Measurements from ENCODE around the gene SSTR4. TPM values are rescaled to one million over a fixed set of nuclear protein-coding genes. Genes with fewer than 3 reads are reported as not detected.

SSTR4 gene
- total RNA-seq, 1 experiment from 2014 or later: not detected

- Mint-ChIP-seq H3K9me3 (no peaks in the 10 kb centered on the region), H3K4me3 (no peak overlapping the region), H3K36me3 (no peaks in the 10 kb centered on the region), H3K27ac (no peak overlapping the region), H3K27me3 (ENCODE audit: low read depth) (no peaks in the 10 kb centered on the region; the same call in 1 of the 2 replicates), H3K4me1 (peaks cover 33% of the 10 kb centered on the region)
- POLR2A ChIA-PET: no interaction called here
- ATAC-seq: no peak
- no peak for DNase-seq (ENCODE audit: low spot score)
- CTCF ChIA-PET: interaction anchor here (0.7 to 1.5 kb wide), 4 partner anchors 9 to 116 kb away, joined by 3 to 6 read pairs (median 3); no protein-coding TSS in a partner anchor
- TF ChIP-seq, protein P1, sequence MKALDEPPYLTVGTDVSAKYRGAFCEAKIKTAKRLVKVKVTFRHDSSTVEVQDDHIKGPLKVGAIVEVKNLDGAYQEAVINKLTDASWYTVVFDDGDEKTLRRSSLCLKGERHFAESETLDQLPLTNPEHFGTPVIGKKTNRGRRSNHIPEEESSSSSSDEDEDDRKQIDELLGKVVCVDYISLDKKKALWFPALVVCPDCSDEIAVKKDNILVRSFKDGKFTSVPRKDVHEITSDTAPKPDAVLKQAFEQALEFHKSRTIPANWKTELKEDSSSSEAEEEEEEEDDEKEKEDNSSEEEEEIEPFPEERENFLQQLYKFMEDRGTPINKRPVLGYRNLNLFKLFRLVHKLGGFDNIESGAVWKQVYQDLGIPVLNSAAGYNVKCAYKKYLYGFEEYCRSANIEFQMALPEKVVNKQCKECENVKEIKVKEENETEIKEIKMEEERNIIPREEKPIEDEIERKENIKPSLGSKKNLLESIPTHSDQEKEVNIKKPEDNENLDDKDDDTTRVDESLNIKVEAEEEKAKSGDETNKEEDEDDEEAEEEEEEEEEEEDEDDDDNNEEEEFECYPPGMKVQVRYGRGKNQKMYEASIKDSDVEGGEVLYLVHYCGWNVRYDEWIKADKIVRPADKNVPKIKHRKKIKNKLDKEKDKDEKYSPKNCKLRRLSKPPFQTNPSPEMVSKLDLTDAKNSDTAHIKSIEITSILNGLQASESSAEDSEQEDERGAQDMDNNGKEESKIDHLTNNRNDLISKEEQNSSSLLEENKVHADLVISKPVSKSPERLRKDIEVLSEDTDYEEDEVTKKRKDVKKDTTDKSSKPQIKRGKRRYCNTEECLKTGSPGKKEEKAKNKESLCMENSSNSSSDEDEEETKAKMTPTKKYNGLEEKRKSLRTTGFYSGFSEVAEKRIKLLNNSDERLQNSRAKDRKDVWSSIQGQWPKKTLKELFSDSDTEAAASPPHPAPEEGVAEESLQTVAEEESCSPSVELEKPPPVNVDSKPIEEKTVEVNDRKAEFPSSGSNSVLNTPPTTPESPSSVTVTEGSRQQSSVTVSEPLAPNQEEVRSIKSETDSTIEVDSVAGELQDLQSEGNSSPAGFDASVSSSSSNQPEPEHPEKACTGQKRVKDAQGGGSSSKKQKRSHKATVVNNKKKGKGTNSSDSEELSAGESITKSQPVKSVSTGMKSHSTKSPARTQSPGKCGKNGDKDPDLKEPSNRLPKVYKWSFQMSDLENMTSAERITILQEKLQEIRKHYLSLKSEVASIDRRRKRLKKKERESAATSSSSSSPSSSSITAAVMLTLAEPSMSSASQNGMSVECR (CRISPR knock-in tag; IDR thresholded peaks at IDR 0.05; ENCODE audit: borderline replicate concordance): no peak
- TF ChIP-seq, protein P2, sequence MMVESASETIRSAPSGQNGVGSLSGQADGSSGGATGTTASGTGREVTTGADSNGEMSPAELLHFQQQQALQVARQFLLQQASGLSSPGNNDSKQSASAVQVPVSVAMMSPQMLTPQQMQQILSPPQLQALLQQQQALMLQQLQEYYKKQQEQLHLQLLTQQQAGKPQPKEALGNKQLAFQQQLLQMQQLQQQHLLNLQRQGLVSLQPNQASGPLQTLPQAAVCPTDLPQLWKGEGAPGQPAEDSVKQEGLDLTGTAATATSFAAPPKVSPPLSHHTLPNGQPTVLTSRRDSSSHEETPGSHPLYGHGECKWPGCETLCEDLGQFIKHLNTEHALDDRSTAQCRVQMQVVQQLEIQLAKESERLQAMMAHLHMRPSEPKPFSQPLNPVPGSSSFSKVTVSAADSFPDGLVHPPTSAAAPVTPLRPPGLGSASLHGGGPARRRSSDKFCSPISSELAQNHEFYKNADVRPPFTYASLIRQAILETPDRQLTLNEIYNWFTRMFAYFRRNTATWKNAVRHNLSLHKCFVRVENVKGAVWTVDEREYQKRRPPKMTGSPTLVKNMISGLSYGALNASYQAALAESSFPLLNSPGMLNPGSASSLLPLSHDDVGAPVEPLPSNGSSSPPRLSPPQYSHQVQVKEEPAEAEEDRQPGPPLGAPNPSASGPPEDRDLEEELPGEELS (CRISPR knock-in tag; IDR thresholded peaks at IDR 0.05): no peak
- TF ChIP-seq, protein P3, sequence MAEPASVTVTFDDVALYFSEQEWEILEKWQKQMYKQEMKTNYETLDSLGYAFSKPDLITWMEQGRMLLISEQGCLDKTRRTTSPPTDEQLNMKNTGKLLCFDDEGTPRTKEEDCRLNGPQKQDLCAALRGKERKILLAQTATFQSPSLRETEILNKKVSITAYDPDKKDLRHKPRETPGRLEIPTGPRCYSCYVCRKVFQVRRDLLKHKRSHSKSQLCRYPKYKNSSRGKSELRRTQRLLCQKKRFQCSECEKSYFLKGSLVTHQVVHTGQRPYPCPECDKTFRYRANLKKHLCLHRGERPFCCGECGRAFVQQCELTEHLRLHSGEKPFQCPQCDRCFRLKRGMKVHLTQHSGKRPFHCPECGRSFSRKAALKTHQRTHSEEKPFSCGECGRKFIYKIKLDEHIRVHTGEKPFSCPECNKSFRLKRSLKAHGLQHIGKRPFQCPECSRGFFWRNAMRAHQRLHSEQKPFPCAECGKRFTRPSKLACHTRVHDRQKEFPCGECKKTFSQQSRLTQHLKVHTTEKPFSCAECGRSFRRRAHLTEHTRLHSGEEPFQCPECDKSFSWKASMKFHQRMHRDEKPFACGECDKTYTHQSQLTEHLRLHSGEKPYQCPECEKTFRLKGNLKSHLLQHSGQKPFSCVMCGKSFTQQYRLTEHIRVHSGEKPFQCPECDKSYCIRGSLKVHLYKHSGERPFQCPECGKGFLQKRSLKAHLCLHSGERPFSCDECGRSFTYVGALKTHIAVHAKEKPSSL (CRISPR knock-in tag; conservative IDR thresholded peaks at IDR 0.05): no peak
- TF ChIP-seq, protein P4, sequence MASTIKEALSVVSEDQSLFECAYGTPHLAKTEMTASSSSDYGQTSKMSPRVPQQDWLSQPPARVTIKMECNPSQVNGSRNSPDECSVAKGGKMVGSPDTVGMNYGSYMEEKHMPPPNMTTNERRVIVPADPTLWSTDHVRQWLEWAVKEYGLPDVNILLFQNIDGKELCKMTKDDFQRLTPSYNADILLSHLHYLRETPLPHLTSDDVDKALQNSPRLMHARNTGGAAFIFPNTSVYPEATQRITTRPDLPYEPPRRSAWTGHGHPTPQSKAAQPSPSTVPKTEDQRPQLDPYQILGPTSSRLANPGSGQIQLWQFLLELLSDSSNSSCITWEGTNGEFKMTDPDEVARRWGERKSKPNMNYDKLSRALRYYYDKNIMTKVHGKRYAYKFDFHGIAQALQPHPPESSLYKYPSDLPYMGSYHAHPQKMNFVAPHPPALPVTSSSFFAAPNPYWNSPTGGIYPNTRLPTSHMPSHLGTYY (CRISPR knock-in tag; IDR thresholded peaks at IDR 0.05): no peak
- TF ChIP-seq NR1H2 (CRISPR knock-in tag; IDR thresholded peaks at IDR 0.05): no peak
- TF ChIP-seq ZBTB21 (CRISPR knock-in tag; IDR thresholded peaks at IDR 0.05; ENCODE audit: borderline replicate concordance): no peak
- TF ChIP-seq NFYB (CRISPR knock-in tag; conservative IDR thresholded peaks at IDR 0.05; ENCODE audit: low read depth): no peak
- TF ChIP-seq GTF2I (CRISPR knock-in tag; conservative IDR thresholded peaks at IDR 0.05): no peak
- no peak for TF ChIP-seq NFATC4 (CRISPR knock-in tag; IDR thresholded peaks at IDR 0.05)
- TF ChIP-seq SMAD3 (CRISPR knock-in tag; IDR thresholded peaks at IDR 0.05; ENCODE audit: borderline replicate concordance): no peak
- TF ChIP-seq NFE2L1 (CRISPR knock-in tag; IDR thresholded peaks at IDR 0.05): no peak
- no peak for TF ChIP-seq ZNF121 (CRISPR knock-in tag; IDR thresholded peaks at IDR 0.05)
- no peak for TF ChIP-seq ZNF423 (CRISPR knock-in tag; IDR thresholded peaks at IDR 0.05)
- TF ChIP-seq ZNF512 (CRISPR knock-in tag; IDR thresholded peaks at IDR 0.05; ENCODE audit: borderline replicate concordance): no peak
- no peak for TF ChIP-seq ZNF138 (CRISPR knock-in tag; conservative IDR thresholded peaks at IDR 0.05)
- no peak for TF ChIP-seq TEAD1 (CRISPR knock-in tag; IDR thresholded peaks at IDR 0.05)
- TF ChIP-seq, protein P5, sequence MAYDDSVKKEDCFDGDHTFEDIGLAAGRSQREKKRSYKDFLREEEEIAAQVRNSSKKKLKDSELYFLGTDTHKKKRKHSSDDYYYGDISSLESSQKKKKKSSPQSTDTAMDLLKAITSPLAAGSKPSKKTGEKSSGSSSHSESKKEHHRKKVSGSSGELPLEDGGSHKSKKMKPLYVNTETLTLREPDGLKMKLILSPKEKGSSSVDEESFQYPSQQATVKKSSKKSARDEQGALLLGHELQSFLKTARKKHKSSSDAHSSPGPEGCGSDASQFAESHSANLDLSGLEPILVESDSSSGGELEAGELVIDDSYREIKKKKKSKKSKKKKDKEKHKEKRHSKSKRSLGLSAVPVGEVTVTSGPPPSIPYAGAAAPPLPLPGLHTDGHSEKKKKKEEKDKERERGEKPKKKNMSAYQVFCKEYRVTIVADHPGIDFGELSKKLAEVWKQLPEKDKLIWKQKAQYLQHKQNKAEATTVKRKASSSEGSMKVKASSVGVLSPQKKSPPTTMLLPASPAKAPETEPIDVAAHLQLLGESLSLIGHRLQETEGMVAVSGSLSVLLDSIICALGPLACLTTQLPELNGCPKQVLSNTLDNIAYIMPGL (CRISPR knock-in tag; IDR thresholded peaks at IDR 0.05): no peak
- TF ChIP-seq IRF2 (CRISPR knock-in tag; IDR thresholded peaks at IDR 0.05; ENCODE audit: borderline replicate concordance, low read depth): no peak
Measured at GRCh38 chr20:23085436-23086055, 50.4 kb downstream of the SSTR4 start.

All from WTC11 (cell line).